ENCODE data around the gene SNCB. TPM values are rescaled to one million over a fixed set of nuclear protein-coding genes. Genes with fewer than 3 reads are reported as not detected.

Gene SNCB
- total and polyA plus RNA-seq, 2 of the 13 experiments (the other 11 are each of a cell fraction or from before 2014, with no cell fraction given), result not detected

DNA sequence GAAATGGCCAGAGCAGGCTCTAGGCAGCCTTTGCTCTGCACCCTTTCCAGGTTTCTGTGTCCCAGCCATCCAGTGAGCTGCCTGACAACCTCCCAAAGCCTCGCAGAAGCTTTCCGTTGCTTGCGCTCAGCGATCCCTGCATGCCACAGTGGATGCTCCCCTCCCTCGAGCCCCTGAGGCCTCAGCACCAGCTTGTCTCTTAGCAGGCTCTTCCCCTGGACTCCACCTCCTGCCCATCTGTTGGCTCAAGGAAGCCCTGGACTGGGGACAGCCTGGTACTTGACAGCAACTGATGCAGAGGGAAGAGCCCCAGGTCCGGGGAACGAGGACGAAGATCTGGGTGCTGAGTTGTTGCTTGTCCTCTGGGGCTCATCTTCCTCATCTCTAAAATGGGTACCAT is 40.1 kb upstream of the SNCB start:
- no peak for FAIRE-seq
- no peak overlapping the region for H3K4me3 ChIP-seq (replicated peaks in 1 of 3; ENCODE audit: insufficient read depth in 1 of 3, low read depth in 2 of 3, low read length in 3 of 3)
- H3K27me3 ChIP-seq (ENCODE audit: control insufficient read depth in 1 of 2, insufficient read depth in 2 of 2, low read length in 2 of 2), result peaks cover 3 to 13% of the 10 kb centered on the region in 2 experiments; a peak in 4 of 5 replicates
- no peak overlapping the region for H3K27ac ChIP-seq (ENCODE audit: extremely low read length, insufficient read depth, low read length)
- H4K20me1 ChIP-seq (ENCODE audit: insufficient read depth, low read length), result no peaks in the 10 kb centered on the region
- no peak overlapping the region for H3K9ac ChIP-seq (ENCODE audit: insufficient read depth, low read depth, low read length)
- H3K4me1 ChIP-seq (ENCODE audit: insufficient read depth, low read length), result peaks cover 2% of the 10 kb centered on the region
- no peaks in the 10 kb centered on the region for H3K36me3 ChIP-seq (replicated peaks in 1 of 2; ENCODE audit: control insufficient read depth in 1 of 2, insufficient read depth in 2 of 2, low read length in 2 of 2)
- POLR2A ChIA-PET, result no interaction called here
- TF ChIP-seq PCBP1 (IDR thresholded peaks at IDR 0.05; ENCODE audit: borderline replicate concordance, low read depth, low read length) (no peak), NCOR1 (IDR thresholded peaks at IDR 0.05; ENCODE audit: borderline replicate concordance, low read length) (no peak), POLR2AphosphoS2 (IDR thresholded peaks at IDR 0.05; ENCODE audit: low read depth, low read length) (no peak)
- in situ Hi-C loops (cut with HindIII; ENCODE audit: extremely low pct_ligation_motif_present, low pct_unique_long_range_greater_than_20kb), result no loop called here
- H2AFZ ChIP-seq (ENCODE audit: low read length), result no peak overlapping the region
- WGBS (ENCODE audit: low lambda C conversion rate), result 36% methylated on average over 8 of the region's 8 CpGs
- no peak for ATAC-seq
- no peak for DNase-seq (ENCODE audit: low spot score)
- no peaks in the 10 kb centered on the region for H3K9me3 ChIP-seq (ENCODE audit: low read length)
- no TSS peak for BruUV-seq (replicated peaks)
- CTCF ChIA-PET (ENCODE audit: low intra/inter-chr PET ratio, low total read pairs), result no interaction called here
- H3K4me2 ChIP-seq (ENCODE audit: low read depth, low read length), result no peak overlapping the region
- intact Hi-C loops (cut with micrococcal nuclease; ENCODE audit: unreplicated experiment), result no loop called here
- H3K79me2 ChIP-seq (ENCODE audit: insufficient read depth, low read length), result no peaks in the 10 kb centered on the region

GRCh38 chr5:176667637-176668036 is 37.3 kb upstream of the SNCB start:
- Histone ChIP-seq H3K4me3 (replicated peaks in 1 of 3; ENCODE audit: insufficient read depth in 1 of 3, low read depth in 2 of 3, low read length in 3 of 3) (no peak overlapping the region), H2AFZ (ENCODE audit: low read length) (no peak overlapping the region), H3K9me3 (ENCODE audit: low read length) (no peaks in the 10 kb centered on the region), H3K79me2 (ENCODE audit: insufficient read depth, low read length) (no peaks in the 10 kb centered on the region), H3K27me3 (ENCODE audit: control insufficient read depth in 1 of 2, insufficient read depth in 2 of 2, low read length in 2 of 2) (peaks cover 4 to 15% of the 10 kb centered on the region in 2 experiments; a peak in 4 of 5 replicates), H3K4me2 (ENCODE audit: low read depth, low read length) (no peak overlapping the region), H3K27ac (ENCODE audit: extremely low read length, insufficient read depth, low read length) (no peak overlapping the region), H4K20me1 (ENCODE audit: insufficient read depth, low read length) (no peaks in the 10 kb centered on the region), H3K36me3 (replicated peaks in 1 of 2; ENCODE audit: control insufficient read depth in 1 of 2, insufficient read depth in 2 of 2, low read length in 2 of 2) (no peaks in the 10 kb centered on the region), H3K9ac (ENCODE audit: insufficient read depth, low read depth, low read length) (no peak overlapping the region), H3K4me1 (ENCODE audit: insufficient read depth, low read length) (no peaks in the 10 kb centered on the region)
- DNase-seq (ENCODE audit: low spot score) (no peak), FAIRE-seq (no peak), ATAC-seq (no peak)
- 6% methylated on average over 7 of the region's 7 CpGs for WGBS (ENCODE audit: low lambda C conversion rate)
- BruUV-seq (replicated peaks), result no TSS peak
- TF ChIP-seq ZNF17 (CRISPR knock-in tag; IDR thresholded peaks at IDR 0.05) (no peak), SNAPC4 (CRISPR knock-in tag; IDR thresholded peaks at IDR 0.05) (no peak), MTF2 (CRISPR knock-in tag; IDR thresholded peaks at IDR 0.05; ENCODE audit: borderline replicate concordance) (no peak), ZNF263 (CRISPR knock-in tag; IDR thresholded peaks at IDR 0.05) (peak; percentile 62; the same call in 1 of the 2 replicates)
- TF ChIP-seq, protein P1, sequence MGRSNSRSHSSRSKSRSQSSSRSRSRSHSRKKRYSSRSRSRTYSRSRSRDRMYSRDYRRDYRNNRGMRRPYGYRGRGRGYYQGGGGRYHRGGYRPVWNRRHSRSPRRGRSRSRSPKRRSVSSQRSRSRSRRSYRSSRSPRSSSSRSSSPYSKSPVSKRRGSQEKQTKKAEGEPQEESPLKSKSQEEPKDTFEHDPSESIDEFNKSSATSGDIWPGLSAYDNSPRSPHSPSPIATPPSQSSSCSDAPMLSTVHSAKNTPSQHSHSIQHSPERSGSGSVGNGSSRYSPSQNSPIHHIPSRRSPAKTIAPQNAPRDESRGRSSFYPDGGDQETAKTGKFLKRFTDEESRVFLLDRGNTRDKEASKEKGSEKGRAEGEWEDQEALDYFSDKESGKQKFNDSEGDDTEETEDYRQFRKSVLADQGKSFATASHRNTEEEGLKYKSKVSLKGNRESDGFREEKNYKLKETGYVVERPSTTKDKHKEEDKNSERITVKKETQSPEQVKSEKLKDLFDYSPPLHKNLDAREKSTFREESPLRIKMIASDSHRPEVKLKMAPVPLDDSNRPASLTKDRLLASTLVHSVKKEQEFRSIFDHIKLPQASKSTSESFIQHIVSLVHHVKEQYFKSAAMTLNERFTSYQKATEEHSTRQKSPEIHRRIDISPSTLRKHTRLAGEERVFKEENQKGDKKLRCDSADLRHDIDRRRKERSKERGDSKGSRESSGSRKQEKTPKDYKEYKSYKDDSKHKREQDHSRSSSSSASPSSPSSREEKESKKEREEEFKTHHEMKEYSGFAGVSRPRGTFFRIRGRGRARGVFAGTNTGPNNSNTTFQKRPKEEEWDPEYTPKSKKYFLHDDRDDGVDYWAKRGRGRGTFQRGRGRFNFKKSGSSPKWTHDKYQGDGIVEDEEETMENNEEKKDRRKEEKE (IDR thresholded peaks at IDR 0.05), result no peak
- ChIA-PET CTCF (ENCODE audit: low intra/inter-chr PET ratio, low total read pairs) (no interaction called here), POLR2A (no interaction called here)
- intact Hi-C loops (cut with micrococcal nuclease; ENCODE audit: unreplicated experiment) (no loop called here), in situ Hi-C loops (cut with HindIII; ENCODE audit: extremely low pct_ligation_motif_present, low pct_unique_long_range_greater_than_20kb) (loop anchor here (10.0 kb wide), 1 partner anchor 287 kb away; no protein-coding TSS in a partner anchor)
